H1 (cell line): ENCODE data around the gene LIG3. TPM values are rescaled to one million over a fixed set of nuclear protein-coding genes. Genes with fewer than 3 reads are reported as not detected.

ENCODE experiments used
- CTCF ChIA-PET: fragments of 300-600 bp; sonication (Branson Sonifier 250); formaldehyde crosslinking; loops from one replicate; lab custom pipeline; 2021; ENCODE audit not compliant: partially characterized antibody; lab: Charles Lee
- POLR2A ChIA-PET: fragments of 300-600 bp; sonication (Branson Sonifier 250); formaldehyde crosslinking; loops from one replicate; lab custom pipeline; 2021; ENCODE audit warnings: inconsistent platforms; ENCODE audit not compliant: partially characterized antibody; lab: Charles Lee
- DNase-seq, 2 experiments: peaks; one replicate each; pipeline versions ENCODE4 v3.0.0 to v3.0.0-alpha.2; 2010 to 2022; ENCODE audit warnings: low spot score in 2 of 2, low read depth in 1 of 2, mixed read lengths in 1 of 2
- FAIRE-seq: peaks from 2 replicates; lab custom pipeline; 2011; peaks lifted over from hg19 to GRCh38; lab: Jason Lieb, UNC
- H2AFZ ChIP-seq: 2 replicates; pipeline ENCODE4 v1.8.1; 2012; ENCODE audit warnings: low read length, inconsistent platforms
- H2AK5ac ChIP-seq: 2 replicates; pipeline ENCODE4 v1.6.1; 2013; ENCODE audit warnings: low read depth, low read length
- H2BK120ac ChIP-seq: replicated peaks from 2 replicates; pipeline ENCODE3; 2013; ENCODE audit warnings: low read depth, low read length, inconsistent platforms
- H2BK12ac ChIP-seq: 2 replicates; pipeline ENCODE4 v1.6.1; 2013; ENCODE audit warnings: low read depth, low read length
- H2BK15ac ChIP-seq: 2 replicates; pipeline ENCODE4 v1.6.1; 2013; ENCODE audit warnings: low read length
- H2BK20ac ChIP-seq: 2 replicates; pipeline ENCODE4 v1.6.1; 2013; ENCODE audit warnings: low read length
- H2BK5ac ChIP-seq: 2 replicates; pipeline ENCODE4 v1.6.1; 2013; ENCODE audit warnings: low read depth, low read length
- H3K14ac ChIP-seq: 2 replicates; pipeline ENCODE4 v1.6.1; 2013; ENCODE audit warnings: inconsistent platforms; ENCODE audit not compliant: insufficient read length
- H3K18ac ChIP-seq: 2 replicates; pipeline ENCODE4 v1.6.1; 2013; ENCODE audit warnings: low read length; ENCODE audit errors: extremely low read depth
- H3K23ac ChIP-seq: 2 replicates; pipeline ENCODE4 v1.6.1; 2013; ENCODE audit warnings: inconsistent platforms; ENCODE audit not compliant: insufficient read length
- H3K23me2 ChIP-seq: 2 replicates; pipeline ENCODE4 v1.6.1; 2013; ENCODE audit warnings: low read depth, low read length
- H3K27ac ChIP-seq: 2 replicates; pipeline ENCODE4 v1.6.1; 2011; ENCODE audit warnings: low read depth, low read length, inconsistent platforms
- H3K27me3 ChIP-seq, 4 experiments: replicated peaks in 1 of 4; 1 replicate in 1 of 4; 2 replicates in 3 of 4; pipeline versions ENCODE4 v1.6.1 to v1.8.1; 2011 to 2013; ENCODE audit warnings: low read length in 3 of 4, mild to moderate bottlenecking in 3 of 4, inconsistent platforms in 2 of 4, mixed read lengths in 2 of 4, moderate library complexity in 1 of 4; ENCODE audit not compliant: control insufficient read depth in 3 of 4, insufficient read depth in 3 of 4; ENCODE audit errors: extremely low read depth in 1 of 4
- H3K36me3 ChIP-seq, 4 experiments: 2 replicates each; pipeline versions ENCODE4 v1.6.1 to v1.8.1; 2011 to 2013; ENCODE audit warnings: mild to moderate bottlenecking in 4 of 4, low read length in 3 of 4, moderate library complexity in 2 of 4, control low read depth in 1 of 4, inconsistent platforms in 1 of 4; ENCODE audit not compliant: insufficient read depth in 4 of 4, control insufficient read depth in 2 of 4
- H3K4ac ChIP-seq: replicated peaks from 2 replicates; pipeline ENCODE3; 2013; ENCODE audit warnings: low read length, low read depth, mixed read lengths, inconsistent platforms; ENCODE audit not compliant: insufficient read length
- H3K4me1 ChIP-seq, 4 experiments: replicated peaks in 1 of 4; 1 replicate in 1 of 4; 2 replicates in 3 of 4; pipeline versions ENCODE4 v1.6.1 to v1.8.1; 2011 to 2013; ENCODE audit warnings: low read length in 3 of 4, inconsistent platforms in 2 of 4, mixed read lengths in 1 of 4; ENCODE audit not compliant: insufficient read depth in 4 of 4, control insufficient read depth in 3 of 4
- H3K4me2 ChIP-seq, 2 experiments: 2 replicates each; pipeline versions ENCODE4 v1.6.1 to v1.8.1; 2011 to 2013; ENCODE audit warnings: low read depth in 2 of 2, low read length in 2 of 2, control low read depth in 1 of 2, inconsistent platforms in 1 of 2, mild to moderate bottlenecking in 1 of 2; ENCODE audit not compliant: insufficient read depth in 1 of 2
- H3K4me3 ChIP-seq, 4 experiments: fragments of 200-600, 300-600 bp in 1 of 4; sonication (generic), shearing (Covaris generic), sonication (Bioruptor Twin) in 1 of 4; 2 replicates each; pipeline versions ENCODE4 v1.5.1 to v1.8.1; 2011 to 2016; ENCODE audit warnings: low read length in 4 of 4, low read depth in 3 of 4, control low read depth in 2 of 4, inconsistent platforms in 2 of 4, mild to moderate bottlenecking in 2 of 4, mixed read lengths in 1 of 4, moderate library complexity in 1 of 4; ENCODE audit not compliant: insufficient read depth in 2 of 4; ENCODE audit errors: extremely low read depth in 1 of 4
- H3K56ac ChIP-seq: replicated peaks from 2 replicates; pipeline ENCODE3; 2013; ENCODE audit warnings: low read depth, mild to moderate bottlenecking, mixed read lengths, low read length, inconsistent platforms; ENCODE audit not compliant: insufficient read length
- H3K79me1 ChIP-seq: 2 replicates; pipeline ENCODE4 v1.6.1; 2013; ENCODE audit warnings: low read depth, low read length, control low read depth
- H3K79me2 ChIP-seq, 2 experiments: 2 replicates each; pipeline versions ENCODE4 v1.6.1 to v1.8.1; 2012 to 2013; ENCODE audit warnings: low read length in 2 of 2, mild to moderate bottlenecking in 2 of 2, inconsistent platforms in 1 of 2; ENCODE audit not compliant: insufficient read depth in 2 of 2, control insufficient read depth in 1 of 2
- H3K9ac ChIP-seq, 4 experiments: replicated peaks in 1 of 4; 1 replicate in 1 of 4; 2 replicates in 3 of 4; pipeline versions ENCODE4 v1.6.1 to v1.8.1; 2011 to 2013; ENCODE audit warnings: low read depth in 3 of 4, low read length in 3 of 4, control low read depth in 2 of 4, mild to moderate bottlenecking in 2 of 4, moderate library complexity in 2 of 4, inconsistent platforms in 1 of 4; ENCODE audit errors: extremely low read depth in 1 of 4
- H3K9me3 ChIP-seq, 2 experiments: 2 replicates each; pipeline versions ENCODE4 v1.6.1 to v1.8.1; 2012 to 2013; ENCODE audit warnings: mild to moderate bottlenecking in 2 of 2, moderate library complexity in 2 of 2, control low read depth in 1 of 2, inconsistent platforms in 1 of 2, low read depth in 1 of 2, low read length in 1 of 2, mixed read lengths in 1 of 2; ENCODE audit not compliant: insufficient read depth in 2 of 2
- H4K20me1 ChIP-seq, 2 experiments: replicated peaks in 1 of 2; 2 replicates each; pipeline versions ENCODE3 to v1.8.1; 2011 to 2013; ENCODE audit warnings: inconsistent platforms in 2 of 2, low read length in 2 of 2, mild to moderate bottlenecking in 1 of 2; ENCODE audit not compliant: insufficient read depth in 2 of 2, control insufficient read depth in 1 of 2
- H4K5ac ChIP-seq: 2 replicates; pipeline ENCODE4 v1.6.1; 2013; ENCODE audit warnings: low read length, low read depth, mixed read lengths, inconsistent platforms; ENCODE audit not compliant: insufficient read length
- H4K8ac ChIP-seq: 2 replicates; pipeline ENCODE4 v1.8.0; 2013; ENCODE audit warnings: mild to moderate bottlenecking, moderate library complexity, low read length, inconsistent platforms; ENCODE audit not compliant: insufficient read depth; ENCODE audit errors: extremely low read depth
- H4K91ac ChIP-seq: replicated peaks from 2 replicates; pipeline ENCODE3; 2013; ENCODE audit warnings: low read length, mixed read lengths, inconsistent platforms; ENCODE audit not compliant: insufficient read length
- BACH1 ChIP-seq: IDR thresholded peaks from 2 replicates; pipeline ENCODE4 v1.6.1; 2012; ENCODE audit warnings: low read length, improper control_type of control experiment
- CREB1 ChIP-seq: IDR thresholded peaks from 2 replicates; pipeline ENCODE4 v1.6.1; 2012; ENCODE audit warnings: inconsistent platforms
- YY1 ChIP-seq: IDR thresholded peaks from 2 replicates; pipeline ENCODE4 v1.6.1; 2011; ENCODE audit warnings: low read depth, mild to moderate bottlenecking, low read length
- polyA plus RNA-seq, 7 experiments: library from polyadenylated mRNA; depleted of rRNA in 3 of 7; stranded (reverse) in 5 of 7; unstranded in 2 of 7; fragments of >200 nt in 5 of 7; fragments of 200-250 nt in 2 of 7; gene quantifications; 1 replicate in 5 of 7; 2 replicates in 1 of 7; 4 replicates in 1 of 7; pipeline versions ENCODE4 v1.2.1 to v1.2.3, GENCODE V29; 2011 to 2013; ENCODE audit warnings: missing spikeins in 2 of 7, mixed read lengths in 2 of 7
- total RNA-seq: library from RNA; stranded (reverse); fragmentation: NEBNext Ultra II Directional; extraction: Animal tissue kit (Norgen Biotek cat#: 25700); gene quantifications from 2 replicates; pipeline ENCODE4 v1.2.1, GENCODE V29; 2021

Gene LIG3
- total and polyA plus RNA-seq, 2 of the 8 experiments (the other 6 are each of a cell fraction or from before 2014, with no cell fraction given), result 63.6 to 89.3 TPM

- Histone ChIP-seq H4K8ac (no peak overlapping the region), H3K4ac (no peak overlapping the region), H3K56ac (no peak overlapping the region), H4K5ac (no peak overlapping the region), H3K23me2 (no peaks in the 10 kb centered on the region; the same call in 1 of the 2 replicates), H3K23ac (no peak overlapping the region), H3K9ac (no peak overlapping the region), H3K27ac (no peak overlapping the region), H3K36me3 (no peaks in the 10 kb centered on the region), H2BK5ac (no peak overlapping the region), H2BK12ac (no peak overlapping the region), H3K4me3 (no peak overlapping the region), H3K79me1 (no peaks in the 10 kb centered on the region; the same call in 1 of the 2 replicates), H3K27me3 (no peaks in the 10 kb centered on the region), H2AK5ac (no peak overlapping the region), H3K79me2 (no peaks in the 10 kb centered on the region), H3K14ac (no peak overlapping the region), H2BK120ac (no peak overlapping the region), H2BK15ac (no peak overlapping the region), H3K4me1 (no peaks in the 10 kb centered on the region), H2BK20ac (no peak overlapping the region), H3K4me2 (no peak overlapping the region), H4K91ac (no peak overlapping the region)
- no peak for FAIRE-seq
- no peak for DNase-seq
- ChIA-PET POLR2A (no interaction called here), CTCF (no interaction called here)
- no peak for TF ChIP-seq CREB1
- TF ChIP-seq YY1, result no peak
- TF ChIP-seq BACH1, result no peak
- TF ChIP-seq, all 59 proteins: peak for 0
- H2AFZ ChIP-seq, result no peak overlapping the region
- H3K18ac ChIP-seq, result no peak overlapping the region
- H4K20me1 ChIP-seq, result no peaks in the 10 kb centered on the region
- no peaks in the 10 kb centered on the region for H3K9me3 ChIP-seq
Observed at GRCh38 chr17:35052241-35052610, 71.9 kb downstream of the LIG3 start.
